IMR-90 (cell line): ENCODE results near the gene NPLOC4. TPM values are rescaled to one million over a fixed set of nuclear protein-coding genes. Genes with fewer than 3 reads are reported as not detected.

Experiments
- ATAC-seq: fragments of 200-7000 bp; cut with Tn5 transposase; 2 replicates; pipeline ENCODE4 v1.9.1; 2020; ENCODE audit warnings: low read depth, mild to moderate bottlenecking, moderate library complexity
- BruUV-seq: library from RNA; stranded (reverse); fragments of 400-500 nt; replicated peaks from 2 replicates; lab custom pipeline; 2021; lab: Mats Ljungman, UMichigan
- CTCF ChIA-PET: fragments of 300-600 bp; formaldehyde crosslinking; extraction: SDS; loops from one replicate; lab custom pipeline; 2021; ENCODE audit warnings: antibody characterized with exemption; lab: Yijun Ruan, JAX
- POLR2A ChIA-PET: fragments of 300-600 bp; sonication (Branson Sonifier 250); formaldehyde crosslinking; loops from one replicate; lab custom pipeline; 2022; ENCODE audit warnings: antibody characterized with exemption; ENCODE audit not compliant: unreplicated experiment; lab: Charles Lee
- DNase-seq: peaks from one replicate; pipeline ENCODE4 v3.0.0; 2013
- H2AFZ ChIP-seq: replicated peaks from 2 replicates; pipeline ENCODE3; 2013; ENCODE audit warnings: low read length, mild to moderate bottlenecking; ENCODE audit not compliant: poor library complexity
- H2AK5ac ChIP-seq: 2 replicates; pipeline ENCODE4 v1.6.1; 2013; ENCODE audit warnings: low read depth, low read length, inconsistent platforms
- H2AK9ac ChIP-seq: replicated peaks from 2 replicates; pipeline ENCODE3; 2013; ENCODE audit warnings: mild to moderate bottlenecking, low read depth, low read length, moderate library complexity; ENCODE audit not compliant: poor library complexity
- H2BK120ac ChIP-seq: 2 replicates; pipeline ENCODE4 v1.6.1; 2013; ENCODE audit warnings: low read depth, low read length, inconsistent platforms
- H2BK15ac ChIP-seq: 3 replicates; pipeline ENCODE4 v1.6.1; 2013; ENCODE audit warnings: low read depth, low read length, inconsistent platforms
- H2BK20ac ChIP-seq: 2 replicates; pipeline ENCODE4 v1.6.1; 2013; ENCODE audit warnings: low read depth, mild to moderate bottlenecking, inconsistent platforms, low read length, moderate library complexity
- H2BK5ac ChIP-seq: 2 replicates; pipeline ENCODE4 v1.6.1; 2013; ENCODE audit warnings: mild to moderate bottlenecking, low read depth, low read length, inconsistent platforms; ENCODE audit not compliant: poor library complexity, severe bottlenecking
- H3K14ac ChIP-seq: replicated peaks from 2 replicates; pipeline ENCODE4 v1.6.1; 2013; ENCODE audit warnings: low read depth, low read length, inconsistent platforms
- H3K18ac ChIP-seq: 2 replicates; pipeline ENCODE4 v1.6.1; 2013; ENCODE audit warnings: low read depth, low read length, control low read depth
- H3K23ac ChIP-seq: 2 replicates; pipeline ENCODE4 v1.6.1; 2013; ENCODE audit warnings: low read depth, low read length, inconsistent platforms
- H3K27ac ChIP-seq: 2 replicates; pipeline ENCODE4 v1.5.1; 2013; ENCODE audit warnings: mild to moderate bottlenecking, control low read depth, low read length; ENCODE audit not compliant: insufficient read depth
- H3K27me3 ChIP-seq: 2 replicates; pipeline ENCODE4 v1.6.1; 2013; ENCODE audit warnings: low read length; ENCODE audit not compliant: control insufficient read depth, insufficient read depth
- H3K36me3 ChIP-seq: 2 replicates; pipeline ENCODE4 v1.6.1; 2013; ENCODE audit warnings: low read length, mixed read lengths; ENCODE audit not compliant: control insufficient read depth, insufficient read depth
- H3K4ac ChIP-seq: 2 replicates; pipeline ENCODE4 v1.6.1; 2013; ENCODE audit warnings: low read depth, low read length, inconsistent platforms
- H3K4me1 ChIP-seq: 2 replicates; pipeline ENCODE4 v1.6.1; 2013; ENCODE audit warnings: low read length, mixed read lengths; ENCODE audit not compliant: control insufficient read depth, insufficient read depth
- H3K4me2 ChIP-seq: 2 replicates; pipeline ENCODE4 v1.6.1; 2013; ENCODE audit warnings: low read depth, mild to moderate bottlenecking, control low read depth, low read length, moderate library complexity
- H3K4me3 ChIP-seq: 2 replicates; pipeline ENCODE4 v1.5.1; 2013; ENCODE audit warnings: low read depth, mild to moderate bottlenecking, control low read depth, low read length, moderate library complexity; ENCODE audit not compliant: insufficient read depth
- H3K56ac ChIP-seq: 2 replicates; pipeline ENCODE4 v1.6.1; 2013; ENCODE audit warnings: low read length, inconsistent platforms; ENCODE audit not compliant: insufficient read depth; ENCODE audit errors: extremely low read depth
- H3K79me1 ChIP-seq, 2 experiments: 2 replicates each; pipeline ENCODE4 v1.6.1; 2013; ENCODE audit warnings: low read length in 2 of 2, inconsistent platforms in 1 of 2, low read depth in 1 of 2
- H3K9ac ChIP-seq: 2 replicates; pipeline ENCODE4 v1.6.1; 2013; ENCODE audit warnings: low read depth, low read length, control low read depth
- H3K9me1 ChIP-seq: 2 replicates; pipeline ENCODE4 v1.6.1; 2013; ENCODE audit warnings: low read length, inconsistent platforms; ENCODE audit not compliant: insufficient read depth
- H3K9me3 ChIP-seq: 2 replicates; pipeline ENCODE4 v1.6.1; 2013; ENCODE audit warnings: low read length; ENCODE audit not compliant: control insufficient read depth, insufficient read depth
- H4K20me1 ChIP-seq: 2 replicates; pipeline ENCODE4 v1.6.1; 2013; ENCODE audit warnings: low read length, inconsistent platforms; ENCODE audit not compliant: insufficient read depth
- H4K5ac ChIP-seq: 2 replicates; pipeline ENCODE4 v1.6.1; 2013; ENCODE audit warnings: mild to moderate bottlenecking, low read depth, low read length, control low read depth
- H4K8ac ChIP-seq, 2 experiments: 2 replicates each; pipeline ENCODE4 v1.6.1; 2013; ENCODE audit warnings: low read depth in 2 of 2, low read length in 2 of 2, control low read depth in 1 of 2, inconsistent platforms in 1 of 2
- H4K91ac ChIP-seq: 2 replicates; pipeline ENCODE4 v1.6.1; 2013; ENCODE audit warnings: low read depth, low read length, inconsistent platforms; ENCODE audit not compliant: insufficient read depth
- CHD1 ChIP-seq: IDR thresholded peaks from 2 replicates; pipeline ENCODE4 v1.6.1; 2012; ENCODE audit warnings: low read depth, low read length, improper control_type of control experiment
- CTCF ChIP-seq: conservative IDR thresholded peaks from 2 replicates; pipeline ENCODE4 v1.5.1; 2012; ENCODE audit warnings: mild to moderate bottlenecking, low read depth, low read length, improper control_type of control experiment
- MAFK ChIP-seq: IDR thresholded peaks from 2 replicates; pipeline ENCODE4 v1.6.1; 2012; ENCODE audit warnings: low read depth, low read length, improper control_type of control experiment
- MAZ ChIP-seq: IDR thresholded peaks from 2 replicates; pipeline ENCODE4 v1.6.1; 2012; ENCODE audit warnings: low read depth, mild to moderate bottlenecking, low read length, improper control_type of control experiment, moderate library complexity, borderline replicate concordance
- RAD21 ChIP-seq: IDR thresholded peaks from 2 replicates; pipeline ENCODE4 v1.6.1; 2012; ENCODE audit warnings: low read length, improper control_type of control experiment
- WGBS, 2 experiments: methylation state at CpG; one replicate each; pipeline versions ENCODE4 v1.1.5 to v1.1.7; 2013; ENCODE audit warnings: missing lambda C conversion rate in 2 of 2; ENCODE audit not compliant: insufficient read length in 1 of 2; ENCODE audit errors: extremely low coverage in 2 of 2; 5-methylcytosine and 5-hydroxymethylcytosine counted together
- dilution Hi-C: fragments of 300-500 bp; cut with HindIII; formaldehyde crosslinking; loops from one replicate; pipeline ENCODE4 v1.14.3; 2018; ENCODE audit warnings: low sequenced_read_pairs; ENCODE audit not compliant: unreplicated experiment
- in situ Hi-C: fragments of 300-500 bp; cut with MboI; formaldehyde crosslinking; loops from 3 replicates; pipeline ENCODE4 v1.14.3; 2019; ENCODE audit warnings: low sequenced_read_pairs, inconsistent platforms, mixed read lengths
- intact Hi-C: fragments of 100-400 bp; cut with micrococcal nuclease; formaldehyde crosslinking; loops from 2 replicates; pipeline ENCODE4 v1.10.0; 2022
- polyA plus RNA-seq, 3 experiments: library from polyadenylated mRNA; depleted of rRNA; stranded (reverse); fragments of >200 nt; gene quantifications; 2 replicates each; pipeline ENCODE4 v1.2.3, GENCODE V29; 2012; ENCODE audit warnings: low replicate concordance in 1 of 3
- total RNA-seq: library from RNA; depleted of rRNA; stranded (reverse); fragments of >200 nt; gene quantifications from 2 replicates; pipeline ENCODE4 v1.2.3, GENCODE V29; 2012
- TF ChIP-seq, protein P1 (sequence below): fragments of 150-350 bp; IDR thresholded peaks from 2 replicates; pipeline ENCODE4 v1.6.1; 2017; ENCODE audit warnings: mild to moderate bottlenecking, antibody characterized with exemption, low read length, low read depth

The NPLOC4 gene
- total and polyA plus RNA-seq, 2 of the 4 experiments (the other 2 are of a cell fraction), result 70.4 to 78.3 TPM

DNA sequence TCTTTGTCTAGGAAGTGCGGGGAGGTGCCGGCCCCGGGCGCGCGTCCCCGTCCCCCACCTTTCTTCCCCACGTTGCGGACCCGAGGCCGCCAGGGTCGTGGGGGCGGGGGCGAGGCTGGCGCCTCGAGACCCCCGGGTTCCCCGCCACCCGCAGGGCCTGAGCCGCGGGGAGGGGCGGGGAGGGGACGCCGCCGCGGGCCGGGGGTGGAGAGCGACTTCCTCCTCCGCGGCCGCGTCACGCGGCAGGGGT is 122.5 kb downstream of the NPLOC4 start:
- Histone ChIP-seq H3K27me3 (no peaks in the 10 kb centered on the region), H3K4me2 (peak overlapping the region; percentile 74), H3K4me3 (peak overlapping the region; percentile 43), H4K5ac (peak overlapping the region; percentile 95), H2BK15ac (peak overlapping the region; percentile 82; the same call in 1 of the 3 replicates), H3K23ac (peak overlapping the region; percentile 88; the same call in 1 of the 2 replicates), H3K56ac (peak overlapping the region; percentile 94; the same call in 1 of the 2 replicates), H2AK9ac (peak overlapping the region; percentile 100), H2BK5ac (peak overlapping the region; percentile 95), H3K36me3 (peaks cover 28% of the 10 kb centered on the region), H3K9me1 (no peaks in the 10 kb centered on the region), H3K18ac (peak overlapping the region; percentile 77; the same call in 1 of the 2 replicates), H3K27ac (peak overlapping the region; percentile 99), H3K4ac (peak overlapping the region; percentile 99), H2BK120ac (peak overlapping the region; percentile 90), H4K91ac (peak overlapping the region; percentile 99), H4K8ac (peak overlapping the region; percentile 92 to 96), H2AK5ac (peak overlapping the region; percentile 99), H3K4me1 (peaks cover 30% of the 10 kb centered on the region), H4K20me1 (peaks cover 58% of the 10 kb centered on the region), H3K9ac (peak overlapping the region; percentile 97), H3K79me1 (peaks cover 6 to 61% of the 10 kb centered on the region in 2 experiments; a peak in 3 of 4 replicates), H3K14ac (peak overlapping the region; percentile 98), H2BK20ac (no peak overlapping the region), H2AFZ (peak overlapping the region; percentile 86), H3K9me3 (no peaks in the 10 kb centered on the region)
- TF ChIP-seq CTCF (no peak), MAZ (no peak), CHD1 (no peak), RAD21 (no peak), MAFK (no peak)
- TF ChIP-seq, protein P1, sequence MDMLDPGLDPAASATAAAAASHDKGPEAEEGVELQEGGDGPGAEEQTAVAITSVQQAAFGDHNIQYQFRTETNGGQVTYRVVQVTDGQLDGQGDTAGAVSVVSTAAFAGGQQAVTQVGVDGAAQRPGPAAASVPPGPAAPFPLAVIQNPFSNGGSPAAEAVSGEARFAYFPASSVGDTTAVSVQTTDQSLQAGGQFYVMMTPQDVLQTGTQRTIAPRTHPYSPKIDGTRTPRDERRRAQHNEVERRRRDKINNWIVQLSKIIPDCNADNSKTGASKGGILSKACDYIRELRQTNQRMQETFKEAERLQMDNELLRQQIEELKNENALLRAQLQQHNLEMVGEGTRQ, result no peak
- in situ Hi-C loops, result no loop called here
- ATAC-seq (no peak; the same call in 1 of the 2 replicates), DNase-seq (no peak)
- ChIA-PET POLR2A (interaction anchor here (0.5 to 0.6 kb wide), 2 partner anchors 43 to 1567 kb away, joined by 3 to 5 read pairs; no protein-coding TSS in a partner anchor), CTCF (no interaction called here)
- WGBS, 2 experiments, result 0% methylated on average over 17 of the region's 34 CpGs; no CpG with 5 or more reads in 1 of the 2 experiments
- dilution Hi-C loops, result no loop called here
- BruUV-seq, result no TSS peak
- intact Hi-C loops, result no loop called here
